ENCODE data around the gene LRGUK. TPM values are rescaled to one million over a fixed set of nuclear protein-coding genes. Genes with fewer than 3 reads are reported as not detected.

Gene LRGUK
- total and polyA plus RNA-seq, 2 experiments from 2014 or later, result 2.4 to 7.1 TPM

DNA sequence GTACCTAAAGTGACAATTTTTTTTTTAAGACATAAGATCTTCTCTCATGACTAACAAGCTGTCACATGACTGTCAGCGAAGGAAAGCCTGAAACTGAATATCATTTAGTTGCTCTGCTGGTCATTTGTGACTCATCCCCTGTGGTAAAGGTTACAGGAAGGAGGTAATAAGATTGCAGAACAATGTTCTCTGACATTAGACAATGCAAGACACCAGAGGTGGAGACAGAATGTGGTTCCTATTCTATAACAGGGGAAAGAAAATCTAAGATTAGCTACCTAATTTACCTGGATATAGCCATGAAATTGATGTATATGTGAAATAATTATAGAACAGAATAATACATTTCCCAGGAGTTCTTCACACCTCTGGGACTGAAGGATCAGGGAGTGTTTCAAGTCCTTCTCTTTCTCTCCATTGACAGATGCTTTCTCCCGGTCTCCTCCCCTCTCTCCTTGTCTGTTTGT, 47.7 kb downstream of the LRGUK start (continued):
- TF ChIP-seq, protein P1, sequence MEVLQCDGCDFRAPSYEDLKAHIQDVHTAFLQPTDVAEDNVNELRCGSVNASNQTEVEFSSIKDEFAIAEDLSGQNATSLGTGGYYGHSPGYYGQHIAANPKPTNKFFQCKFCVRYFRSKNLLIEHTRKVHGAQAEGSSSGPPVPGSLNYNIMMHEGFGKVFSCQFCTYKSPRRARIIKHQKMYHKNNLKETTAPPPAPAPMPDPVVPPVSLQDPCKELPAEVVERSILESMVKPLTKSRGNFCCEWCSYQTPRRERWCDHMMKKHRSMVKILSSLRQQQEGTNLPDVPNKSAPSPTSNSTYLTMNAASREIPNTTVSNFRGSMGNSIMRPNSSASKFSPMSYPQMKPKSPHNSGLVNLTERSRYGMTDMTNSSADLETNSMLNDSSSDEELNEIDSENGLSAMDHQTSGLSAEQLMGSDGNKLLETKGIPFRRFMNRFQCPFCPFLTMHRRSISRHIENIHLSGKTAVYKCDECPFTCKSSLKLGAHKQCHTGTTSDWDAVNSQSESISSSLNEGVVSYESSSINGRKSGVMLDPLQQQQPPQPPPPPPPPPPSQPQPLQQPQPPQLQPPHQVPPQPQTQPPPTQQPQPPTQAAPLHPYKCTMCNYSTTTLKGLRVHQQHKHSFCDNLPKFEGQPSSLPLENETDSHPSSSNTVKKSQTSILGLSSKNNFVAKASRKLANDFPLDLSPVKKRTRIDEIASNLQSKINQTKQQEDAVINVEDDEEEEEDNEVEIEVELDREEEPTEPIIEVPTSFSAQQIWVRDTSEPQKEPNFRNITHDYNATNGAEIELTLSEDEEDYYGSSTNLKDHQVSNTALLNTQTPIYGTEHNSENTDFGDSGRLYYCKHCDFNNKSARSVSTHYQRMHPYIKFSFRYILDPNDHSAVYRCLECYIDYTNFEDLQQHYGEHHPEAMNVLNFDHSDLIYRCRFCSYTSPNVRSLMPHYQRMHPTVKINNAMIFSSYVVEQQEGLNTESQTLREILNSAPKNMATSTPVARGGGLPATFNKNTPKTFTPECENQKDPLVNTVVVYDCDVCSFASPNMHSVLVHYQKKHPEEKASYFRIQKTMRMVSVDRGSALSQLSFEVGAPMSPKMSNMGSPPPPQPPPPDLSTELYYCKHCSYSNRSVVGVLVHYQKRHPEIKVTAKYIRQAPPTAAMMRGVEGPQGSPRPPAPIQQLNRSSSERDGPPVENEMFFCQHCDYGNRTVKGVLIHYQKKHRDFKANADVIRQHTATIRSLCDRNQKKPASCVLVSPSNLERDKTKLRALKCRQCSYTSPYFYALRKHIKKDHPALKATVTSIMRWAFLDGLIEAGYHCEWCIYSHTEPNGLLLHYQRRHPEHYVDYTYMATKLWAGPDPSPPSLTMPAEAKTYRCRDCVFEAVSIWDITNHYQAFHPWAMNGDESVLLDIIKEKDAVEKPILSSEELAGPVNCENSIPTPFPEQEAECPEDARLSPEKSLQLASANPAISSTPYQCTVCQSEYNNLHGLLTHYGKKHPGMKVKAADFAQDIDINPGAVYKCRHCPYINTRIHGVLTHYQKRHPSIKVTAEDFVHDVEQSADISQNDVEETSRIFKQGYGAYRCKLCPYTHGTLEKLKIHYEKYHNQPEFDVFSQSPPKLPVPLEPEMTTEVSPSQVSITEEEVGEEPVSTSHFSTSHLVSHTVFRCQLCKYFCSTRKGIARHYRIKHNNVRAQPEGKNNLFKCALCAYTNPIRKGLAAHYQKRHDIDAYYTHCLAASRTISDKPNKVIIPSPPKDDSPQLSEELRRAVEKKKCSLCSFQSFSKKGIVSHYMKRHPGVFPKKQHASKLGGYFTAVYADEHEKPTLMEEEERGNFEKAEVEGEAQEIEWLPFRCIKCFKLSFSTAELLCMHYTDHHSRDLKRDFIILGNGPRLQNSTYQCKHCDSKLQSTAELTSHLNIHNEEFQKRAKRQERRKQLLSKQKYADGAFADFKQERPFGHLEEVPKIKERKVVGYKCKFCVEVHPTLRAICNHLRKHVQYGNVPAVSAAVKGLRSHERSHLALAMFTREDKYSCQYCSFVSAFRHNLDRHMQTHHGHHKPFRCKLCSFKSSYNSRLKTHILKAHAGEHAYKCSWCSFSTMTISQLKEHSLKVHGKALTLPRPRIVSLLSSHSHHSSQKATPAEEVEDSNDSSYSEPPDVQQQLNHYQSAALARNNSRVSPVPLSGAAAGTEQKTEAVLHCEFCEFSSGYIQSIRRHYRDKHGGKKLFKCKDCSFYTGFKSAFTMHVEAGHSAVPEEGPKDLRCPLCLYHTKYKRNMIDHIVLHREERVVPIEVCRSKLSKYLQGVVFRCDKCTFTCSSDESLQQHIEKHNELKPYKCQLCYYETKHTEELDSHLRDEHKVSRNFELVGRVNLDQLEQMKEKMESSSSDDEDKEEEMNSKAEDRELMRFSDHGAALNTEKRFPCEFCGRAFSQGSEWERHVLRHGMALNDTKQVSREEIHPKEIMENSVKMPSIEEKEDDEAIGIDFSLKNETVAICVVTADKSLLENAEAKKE (CRISPR knock-in tag; IDR thresholded peaks at IDR 0.05), result no peak
- no peak for TF ChIP-seq STAT1 (IDR thresholded peaks at IDR 0.05; ENCODE audit: unreplicated experiment)
- no peak for TF ChIP-seq CREB1 (CRISPR knock-in tag; IDR thresholded peaks at IDR 0.05; ENCODE audit: low read depth)
- no peak for TF ChIP-seq POLR2AphosphoS5 (IDR thresholded peaks at IDR 0.05; ENCODE audit: low read depth)
- TF ChIP-seq ZNF331 (CRISPR knock-in tag; IDR thresholded peaks at IDR 0.05; ENCODE audit: low read depth), result no peak
- TF ChIP-seq, protein P2, sequence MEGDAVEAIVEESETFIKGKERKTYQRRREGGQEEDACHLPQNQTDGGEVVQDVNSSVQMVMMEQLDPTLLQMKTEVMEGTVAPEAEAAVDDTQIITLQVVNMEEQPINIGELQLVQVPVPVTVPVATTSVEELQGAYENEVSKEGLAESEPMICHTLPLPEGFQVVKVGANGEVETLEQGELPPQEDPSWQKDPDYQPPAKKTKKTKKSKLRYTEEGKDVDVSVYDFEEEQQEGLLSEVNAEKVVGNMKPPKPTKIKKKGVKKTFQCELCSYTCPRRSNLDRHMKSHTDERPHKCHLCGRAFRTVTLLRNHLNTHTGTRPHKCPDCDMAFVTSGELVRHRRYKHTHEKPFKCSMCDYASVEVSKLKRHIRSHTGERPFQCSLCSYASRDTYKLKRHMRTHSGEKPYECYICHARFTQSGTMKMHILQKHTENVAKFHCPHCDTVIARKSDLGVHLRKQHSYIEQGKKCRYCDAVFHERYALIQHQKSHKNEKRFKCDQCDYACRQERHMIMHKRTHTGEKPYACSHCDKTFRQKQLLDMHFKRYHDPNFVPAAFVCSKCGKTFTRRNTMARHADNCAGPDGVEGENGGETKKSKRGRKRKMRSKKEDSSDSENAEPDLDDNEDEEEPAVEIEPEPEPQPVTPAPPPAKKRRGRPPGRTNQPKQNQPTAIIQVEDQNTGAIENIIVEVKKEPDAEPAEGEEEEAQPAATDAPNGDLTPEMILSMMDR (conservative IDR thresholded peaks at IDR 0.05; ENCODE audit: low read depth in 2 of 2), result no peak
- TF ChIP-seq, protein P3, sequence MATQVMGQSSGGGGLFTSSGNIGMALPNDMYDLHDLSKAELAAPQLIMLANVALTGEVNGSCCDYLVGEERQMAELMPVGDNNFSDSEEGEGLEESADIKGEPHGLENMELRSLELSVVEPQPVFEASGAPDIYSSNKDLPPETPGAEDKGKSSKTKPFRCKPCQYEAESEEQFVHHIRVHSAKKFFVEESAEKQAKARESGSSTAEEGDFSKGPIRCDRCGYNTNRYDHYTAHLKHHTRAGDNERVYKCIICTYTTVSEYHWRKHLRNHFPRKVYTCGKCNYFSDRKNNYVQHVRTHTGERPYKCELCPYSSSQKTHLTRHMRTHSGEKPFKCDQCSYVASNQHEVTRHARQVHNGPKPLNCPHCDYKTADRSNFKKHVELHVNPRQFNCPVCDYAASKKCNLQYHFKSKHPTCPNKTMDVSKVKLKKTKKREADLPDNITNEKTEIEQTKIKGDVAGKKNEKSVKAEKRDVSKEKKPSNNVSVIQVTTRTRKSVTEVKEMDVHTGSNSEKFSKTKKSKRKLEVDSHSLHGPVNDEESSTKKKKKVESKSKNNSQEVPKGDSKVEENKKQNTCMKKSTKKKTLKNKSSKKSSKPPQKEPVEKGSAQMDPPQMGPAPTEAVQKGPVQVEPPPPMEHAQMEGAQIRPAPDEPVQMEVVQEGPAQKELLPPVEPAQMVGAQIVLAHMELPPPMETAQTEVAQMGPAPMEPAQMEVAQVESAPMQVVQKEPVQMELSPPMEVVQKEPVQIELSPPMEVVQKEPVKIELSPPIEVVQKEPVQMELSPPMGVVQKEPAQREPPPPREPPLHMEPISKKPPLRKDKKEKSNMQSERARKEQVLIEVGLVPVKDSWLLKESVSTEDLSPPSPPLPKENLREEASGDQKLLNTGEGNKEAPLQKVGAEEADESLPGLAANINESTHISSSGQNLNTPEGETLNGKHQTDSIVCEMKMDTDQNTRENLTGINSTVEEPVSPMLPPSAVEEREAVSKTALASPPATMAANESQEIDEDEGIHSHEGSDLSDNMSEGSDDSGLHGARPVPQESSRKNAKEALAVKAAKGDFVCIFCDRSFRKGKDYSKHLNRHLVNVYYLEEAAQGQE (IDR thresholded peaks at IDR 0.05; ENCODE audit: unreplicated experiment), result no peak
- TF ChIP-seq JUNB (IDR thresholded peaks at IDR 0.05; ENCODE audit: unreplicated experiment), result no peak
- TF ChIP-seq EZH2 (IDR thresholded peaks at IDR 0.05; ENCODE audit: low read depth, unreplicated experiment), result no peak
- TF ChIP-seq, protein P4, sequence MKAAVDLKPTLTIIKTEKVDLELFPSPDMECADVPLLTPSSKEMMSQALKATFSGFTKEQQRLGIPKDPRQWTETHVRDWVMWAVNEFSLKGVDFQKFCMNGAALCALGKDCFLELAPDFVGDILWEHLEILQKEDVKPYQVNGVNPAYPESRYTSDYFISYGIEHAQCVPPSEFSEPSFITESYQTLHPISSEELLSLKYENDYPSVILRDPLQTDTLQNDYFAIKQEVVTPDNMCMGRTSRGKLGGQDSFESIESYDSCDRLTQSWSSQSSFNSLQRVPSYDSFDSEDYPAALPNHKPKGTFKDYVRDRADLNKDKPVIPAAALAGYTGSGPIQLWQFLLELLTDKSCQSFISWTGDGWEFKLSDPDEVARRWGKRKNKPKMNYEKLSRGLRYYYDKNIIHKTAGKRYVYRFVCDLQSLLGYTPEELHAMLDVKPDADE (IDR thresholded peaks at IDR 0.05), result no peak
